Measurements from ENCODE around the gene ARHGAP5.

ARHGAP5 gene

GRCh38 chr14:32081901-32082300, 4.8 kb downstream of the ARHGAP5 start:
- Mint-ChIP-seq H3K36me3 (ENCODE audit: low read depth) (peaks cover 11% of the 10 kb centered on the region), H3K4me1 (ENCODE audit: low read depth) (peaks cover 38% of the 10 kb centered on the region), H3K4me3 (no peak overlapping the region), H3K9me3 (no peaks in the 10 kb centered on the region), H3K27ac (no peak overlapping the region), H3K27me3 (ENCODE audit: low read depth) (peaks cover 7% of the 10 kb centered on the region)
- no peak for DNase-seq (ENCODE audit: low spot score)

GRCh38 chr14:32083315-32083624, 6.2 kb downstream of the ARHGAP5 start:
- H3K27me3 Mint-ChIP-seq (ENCODE audit: low read depth), result peaks cover 7% of the 10 kb centered on the region
- H3K36me3 Mint-ChIP-seq (ENCODE audit: low read depth), result peaks cover 11% of the 10 kb centered on the region
- H3K4me3 Mint-ChIP-seq, result no peak overlapping the region
- H3K9me3 Mint-ChIP-seq, result no peaks in the 10 kb centered on the region
- H3K27ac Mint-ChIP-seq, result no peak overlapping the region
- peaks cover 37% of the 10 kb centered on the region for H3K4me1 Mint-ChIP-seq (ENCODE audit: low read depth)
- no peak for DNase-seq (ENCODE audit: low spot score)

GRCh38 chr14:32083789-32084188, 6.7 kb downstream of the ARHGAP5 start:
- Mint-ChIP-seq H3K9me3 (no peaks in the 10 kb centered on the region), H3K4me3 (no peak overlapping the region), H3K27ac (no peak overlapping the region), H3K27me3 (ENCODE audit: low read depth) (peaks cover 7% of the 10 kb centered on the region), H3K36me3 (ENCODE audit: low read depth) (peaks cover 10% of the 10 kb centered on the region), H3K4me1 (ENCODE audit: low read depth) (peaks cover 33% of the 10 kb centered on the region)
- no peak for DNase-seq (ENCODE audit: low spot score)

GRCh38 chr14:32085182-32085844, 8.2 kb downstream of the ARHGAP5 start:
- Mint-ChIP-seq H3K27ac (no peak overlapping the region), H3K27me3 (ENCODE audit: low read depth) (peaks cover 2% of the 10 kb centered on the region), H3K9me3 (no peaks in the 10 kb centered on the region), H3K4me1 (ENCODE audit: low read depth) (peaks cover 25% of the 10 kb centered on the region), H3K4me3 (no peak overlapping the region), H3K36me3 (ENCODE audit: low read depth) (peaks cover 8% of the 10 kb centered on the region)
- DNase-seq (ENCODE audit: low spot score), result no peak

- Mint-ChIP-seq H3K27ac (no peak overlapping the region), H3K36me3 (ENCODE audit: low read depth) (peaks cover 14% of the 10 kb centered on the region), H3K4me1 (ENCODE audit: low read depth) (peaks cover 19% of the 10 kb centered on the region), H3K4me3 (no peak overlapping the region), H3K27me3 (ENCODE audit: low read depth) (peaks cover 2% of the 10 kb centered on the region), H3K9me3 (no peaks in the 10 kb centered on the region)
- no peak for DNase-seq (ENCODE audit: low spot score)
Observed at GRCh38 chr14:32085845-32086383, 8.8 kb downstream of the ARHGAP5 start.

- no peak overlapping the region for H3K4me3 Mint-ChIP-seq
- peaks cover 26% of the 10 kb centered on the region for H3K36me3 Mint-ChIP-seq (ENCODE audit: low read depth)
- DNase-seq (ENCODE audit: low spot score), result no peak
- peaks cover 16% of the 10 kb centered on the region for H3K4me1 Mint-ChIP-seq (ENCODE audit: low read depth)
- H3K9me3 Mint-ChIP-seq, result no peaks in the 10 kb centered on the region
- no peak overlapping the region for H3K27ac Mint-ChIP-seq
- H3K27me3 Mint-ChIP-seq (ENCODE audit: low read depth), result no peaks in the 10 kb centered on the region
Observed at GRCh38 chr14:32087173-32087861, 10.2 kb downstream of the ARHGAP5 start.

- H3K4me1 Mint-ChIP-seq (ENCODE audit: low read depth), result peaks cover 14% of the 10 kb centered on the region
- H3K4me3 Mint-ChIP-seq, result no peak overlapping the region
- DNase-seq (ENCODE audit: low spot score), result no peak
- H3K9me3 Mint-ChIP-seq, result no peaks in the 10 kb centered on the region
- H3K27ac Mint-ChIP-seq, result no peak overlapping the region
- peaks cover 31% of the 10 kb centered on the region for H3K36me3 Mint-ChIP-seq (ENCODE audit: low read depth)
- no peaks in the 10 kb centered on the region for H3K27me3 Mint-ChIP-seq (ENCODE audit: low read depth)
Observed at GRCh38 chr14:32087907-32088306, 10.8 kb downstream of the ARHGAP5 start.

GRCh38 chr14:32090686-32091085, 13.6 kb downstream of the ARHGAP5 start:
- H3K9me3 Mint-ChIP-seq, result no peaks in the 10 kb centered on the region
- H3K4me1 Mint-ChIP-seq (ENCODE audit: low read depth), result peaks cover 15% of the 10 kb centered on the region
- DNase-seq (ENCODE audit: low spot score), result no peak
- H3K27me3 Mint-ChIP-seq (ENCODE audit: low read depth), result no peaks in the 10 kb centered on the region
- H3K4me3 Mint-ChIP-seq, result no peak overlapping the region
- no peak overlapping the region for H3K27ac Mint-ChIP-seq
- H3K36me3 Mint-ChIP-seq (ENCODE audit: low read depth), result peaks cover 39% of the 10 kb centered on the region

GRCh38 chr14:32099473-32099872, 22.4 kb downstream of the ARHGAP5 start:
- peaks cover 13% of the 10 kb centered on the region for H3K36me3 Mint-ChIP-seq (ENCODE audit: low read depth)

GRCh38 chr14:32100175-32100574, 23.1 kb downstream of the ARHGAP5 start:
- Mint-ChIP-seq H3K9me3 (no peaks in the 10 kb centered on the region), H3K27ac (no peak overlapping the region), H3K4me3 (no peak overlapping the region), H3K36me3 (ENCODE audit: low read depth) (peaks cover 12% of the 10 kb centered on the region), H3K4me1 (ENCODE audit: low read depth) (peaks cover 37% of the 10 kb centered on the region), H3K27me3 (ENCODE audit: low read depth) (no peaks in the 10 kb centered on the region)
- DNase-seq (ENCODE audit: low spot score), result no peak

More at GRCh38 chr14:32099473-32099872, 22.4 kb downstream of the ARHGAP5 start:
- no peak overlapping the region for H3K27ac Mint-ChIP-seq
- no peak for DNase-seq (ENCODE audit: low spot score)
- peaks cover 30% of the 10 kb centered on the region for H3K4me1 Mint-ChIP-seq (ENCODE audit: low read depth)
- H3K4me3 Mint-ChIP-seq, result no peak overlapping the region
- H3K27me3 Mint-ChIP-seq (ENCODE audit: low read depth), result no peaks in the 10 kb centered on the region
- H3K9me3 Mint-ChIP-seq, result no peaks in the 10 kb centered on the region

GRCh38 chr14:32102152-32102787, 25.2 kb downstream of the ARHGAP5 start:
- Mint-ChIP-seq H3K4me1 (ENCODE audit: low read depth) (peaks cover 41% of the 10 kb centered on the region), H3K27ac (peak overlapping the region; percentile 71), H3K36me3 (ENCODE audit: low read depth) (peaks cover 11% of the 10 kb centered on the region), H3K27me3 (ENCODE audit: low read depth) (no peaks in the 10 kb centered on the region), H3K4me3 (peak overlapping the region; percentile 64), H3K9me3 (no peaks in the 10 kb centered on the region)
- DNase-seq (ENCODE audit: low spot score), result peak; percentile 18

GRCh38 chr14:32102968-32103367, 25.9 kb downstream of the ARHGAP5 start:
- Mint-ChIP-seq H3K27me3 (ENCODE audit: low read depth) (no peaks in the 10 kb centered on the region), H3K4me3 (peak overlapping the region; percentile 64), H3K4me1 (ENCODE audit: low read depth) (peaks cover 41% of the 10 kb centered on the region), H3K27ac (peak overlapping the region; percentile 16), H3K36me3 (ENCODE audit: low read depth) (peaks cover 9% of the 10 kb centered on the region), H3K9me3 (no peaks in the 10 kb centered on the region)
- DNase-seq (ENCODE audit: low spot score), result no peak

- peaks cover 5% of the 10 kb centered on the region for H3K36me3 Mint-ChIP-seq (ENCODE audit: low read depth)
- H3K27ac Mint-ChIP-seq, result no peak overlapping the region
- peaks cover 41% of the 10 kb centered on the region for H3K4me1 Mint-ChIP-seq (ENCODE audit: low read depth)
- no peak for DNase-seq (ENCODE audit: low spot score)
- no peak overlapping the region for H3K4me3 Mint-ChIP-seq
- H3K9me3 Mint-ChIP-seq, result no peaks in the 10 kb centered on the region
- H3K27me3 Mint-ChIP-seq (ENCODE audit: low read depth), result no peaks in the 10 kb centered on the region
Observed at GRCh38 chr14:32104308-32104707, 27.2 kb downstream of the ARHGAP5 start.

- Mint-ChIP-seq H3K4me3 (no peak overlapping the region), H3K27me3 (ENCODE audit: low read depth) (no peaks in the 10 kb centered on the region), H3K9me3 (no peaks in the 10 kb centered on the region), H3K4me1 (ENCODE audit: low read depth) (peaks cover 41% of the 10 kb centered on the region), H3K27ac (no peak overlapping the region), H3K36me3 (ENCODE audit: low read depth) (peaks cover 5% of the 10 kb centered on the region)
- no peak for DNase-seq (ENCODE audit: low spot score)
Observed at GRCh38 chr14:32104803-32105202, 27.7 kb downstream of the ARHGAP5 start.
